Endothelial cell of umbilical vein (primary cell): ENCODE measurements around the gene ZDHHC11B. TPM values are rescaled to one million over a fixed set of nuclear protein-coding genes. Genes with fewer than 3 reads are reported as not detected.

Source experiments
- BruUV-seq: library from RNA; stranded (reverse); fragments of 400-500 nt; replicated peaks from 2 replicates; lab custom pipeline; 2021; lab: Mats Ljungman, UMichigan
- CTCF ChIA-PET: fragments of 300-600, 350-600 bp; sonication (Branson Sonifier 250); formaldehyde crosslinking; loops from one replicate; lab custom pipeline; 2021; ENCODE audit warnings: antibody characterized with exemption, inconsistent platforms; lab: Charles Lee
- POLR2A ChIA-PET: fragments of 300-600, 350-600 bp; sonication (Branson Sonifier 250); formaldehyde crosslinking; loops from one replicate; lab custom pipeline; 2021; ENCODE audit warnings: antibody characterized with exemption, inconsistent platforms; lab: Charles Lee
- DNase-seq: peaks from one replicate; pipeline ENCODE4 v3.0.0-alpha.2; 2011; ENCODE audit warnings: low read depth, low spot score
- FAIRE-seq: peaks from 2 replicates; lab custom pipeline; 2011; peaks lifted over from hg19 to GRCh38; lab: Jason Lieb, UNC
- H2AFZ ChIP-seq: 2 replicates; pipeline ENCODE4 v1.6.0; 2012; ENCODE audit warnings: low read depth, low read length, control low read depth, inconsistent platforms
- H3K27ac ChIP-seq: 2 replicates; pipeline ENCODE4 v1.5.1; 2011; ENCODE audit warnings: low read depth, mild to moderate bottlenecking, control low read depth, low read length, moderate library complexity; ENCODE audit not compliant: insufficient read depth
- H3K27me3 ChIP-seq, 2 experiments: 2 replicates each; pipeline versions ENCODE4 v1.6.0 to v1.6.1; 2011; ENCODE audit warnings: low read length in 2 of 2, mixed read lengths in 1 of 2; ENCODE audit not compliant: control insufficient read depth in 2 of 2, insufficient read depth in 2 of 2
- H3K36me3 ChIP-seq, 2 experiments: 2 replicates in 1 of 2; 3 replicates in 1 of 2; pipeline ENCODE4 v1.5.1; 2011; ENCODE audit warnings: low read length in 2 of 2, mild to moderate bottlenecking in 1 of 2, moderate library complexity in 1 of 2; ENCODE audit not compliant: control insufficient read depth in 2 of 2, insufficient read depth in 2 of 2; ENCODE audit errors: extremely low read depth in 1 of 2
- H3K4me1 ChIP-seq: 3 replicates; pipeline ENCODE4 v1.5.1; 2011; ENCODE audit warnings: mild to moderate bottlenecking, low read length; ENCODE audit not compliant: control insufficient read depth, insufficient read depth; ENCODE audit errors: extremely low read depth
- H3K4me2 ChIP-seq: 2 replicates; pipeline ENCODE4 v1.6.1; 2011; ENCODE audit warnings: low read length, control low read depth, mixed read lengths; ENCODE audit not compliant: insufficient read depth
- H3K4me3 ChIP-seq, 3 experiments: fragments of 200-600 bp in 1 of 3; sonication (generic), shearing (Covaris generic) in 1 of 3; replicated peaks in 1 of 3; 2 replicates each; pipeline ENCODE4 v1.5.1; 2011 to 2016; ENCODE audit warnings: control low read depth in 3 of 3, low read length in 3 of 3, mild to moderate bottlenecking in 2 of 3, inconsistent platforms in 1 of 3, low read depth in 1 of 3, moderate library complexity in 1 of 3; ENCODE audit not compliant: insufficient read depth in 1 of 3
- H3K79me2 ChIP-seq: 2 replicates; pipeline ENCODE4 v1.6.0; 2012; ENCODE audit warnings: low read length, inconsistent platforms; ENCODE audit not compliant: control insufficient read depth, insufficient read depth
- H3K9ac ChIP-seq: replicated peaks from 2 replicates; pipeline ENCODE3; 2011; ENCODE audit warnings: low read length, control low read depth; ENCODE audit not compliant: insufficient read depth; ENCODE audit errors: extremely low read depth
- H3K9me1 ChIP-seq: replicated peaks from 3 replicates; pipeline ENCODE4 v1.6.0; 2011; ENCODE audit warnings: mild to moderate bottlenecking, low read length; ENCODE audit not compliant: control insufficient read depth, insufficient read depth; ENCODE audit errors: extremely low read depth
- H3K9me3 ChIP-seq: replicated peaks from 2 replicates; pipeline ENCODE4 v1.5.1; 2012; ENCODE audit warnings: low read length, inconsistent platforms; ENCODE audit not compliant: control insufficient read depth, insufficient read depth
- H4K20me1 ChIP-seq: replicated peaks from 2 replicates; pipeline ENCODE3; 2011; ENCODE audit warnings: mild to moderate bottlenecking, low read length; ENCODE audit not compliant: control insufficient read depth, insufficient read depth; ENCODE audit errors: extremely low read depth
- CTCF ChIP-seq, 2 donors: IDR thresholded peaks; 1 replicate in 1 of 2; 2 replicates in 1 of 2; pipeline ENCODE4 v1.5.1; 2011; ENCODE audit warnings: low read length in 2 of 2, mild to moderate bottlenecking in 2 of 2, moderate library complexity in 2 of 2, control low read depth in 1 of 2, inconsistent platforms in 1 of 2, low read depth in 1 of 2; ENCODE audit not compliant: insufficient read depth in 1 of 2; ENCODE audit errors: extremely low read depth in 1 of 2
- EZH2 ChIP-seq: IDR thresholded peaks from 2 replicates; pipeline ENCODE4 v1.6.1; 2012; ENCODE audit warnings: borderline replicate concordance, low read depth, mild to moderate bottlenecking, moderate library complexity, low read length, inconsistent platforms; ENCODE audit not compliant: severe bottlenecking
- FOS ChIP-seq: IDR thresholded peaks from 2 replicates; pipeline ENCODE4 v1.6.1; 2011; ENCODE audit warnings: mild to moderate bottlenecking, low read length, moderate library complexity, borderline replicate concordance; ENCODE audit not compliant: insufficient read depth
- GATA2 ChIP-seq: IDR thresholded peaks from 2 replicates; pipeline ENCODE4 v1.7.0; 2011; ENCODE audit warnings: low read depth, mild to moderate bottlenecking, moderate library complexity, mixed read lengths, low read length; ENCODE audit not compliant: insufficient read length, insufficient read depth
- JUN ChIP-seq: IDR thresholded peaks from 2 replicates; pipeline ENCODE4 v1.6.1; 2011; ENCODE audit warnings: borderline replicate concordance, low read depth; ENCODE audit not compliant: insufficient read length, insufficient read depth
- MAX ChIP-seq: IDR thresholded peaks from 2 replicates; pipeline ENCODE4 v1.6.1; 2011; ENCODE audit not compliant: insufficient read depth, insufficient read length
- MYC ChIP-seq: IDR thresholded peaks from one replicate; pipeline ENCODE4 v1.6.1; 2011; ENCODE audit warnings: mild to moderate bottlenecking, low read depth, low read length
- POLR2A ChIP-seq: IDR thresholded peaks from 2 replicates; pipeline ENCODE4 v1.6.1; 2012; ENCODE audit warnings: low read depth, mild to moderate bottlenecking, control low read depth, low read length
- POLR2AphosphoS5 ChIP-seq: IDR thresholded peaks from 2 replicates; pipeline ENCODE4 v1.6.1; 2012; ENCODE audit warnings: low read depth, mild to moderate bottlenecking, control low read depth, low read length, moderate library complexity; ENCODE audit not compliant: insufficient read depth
- dilution Hi-C: fragments of 300-500 bp; cut with MboI; formaldehyde crosslinking; loops from one replicate; pipeline ENCODE4 v1.15.0; 2019; ENCODE audit warnings: low sequenced_read_pairs; ENCODE audit not compliant: extremely low pct_ligation_motif_present
- intact Hi-C: fragments of 100-400 bp; cut with micrococcal nuclease; formaldehyde crosslinking; loops from one replicate; pipeline ENCODE4 v1.10.0; 2022
- polyA plus RNA-seq, 4 experiments: library from polyadenylated mRNA; depleted of rRNA in 3 of 4; stranded (reverse) in 3 of 4; unstranded in 1 of 4; fragments of >200 nt; gene quantifications; 2 replicates each; pipeline versions ENCODE4 v1.2.1 to v1.2.3, GENCODE V29; 2011 to 2012; ENCODE audit warnings: missing spikeins in 1 of 4
- total RNA-seq: library from RNA; stranded (reverse); gene quantifications from 2 replicates; pipeline ENCODE4 v1.2.3, GENCODE V29; 2021

ZDHHC11B gene
- total and polyA plus RNA-seq, 2 donors (not counting 3 experiments of a cell fraction or from before 2014, with no cell fraction given) = not detected

GRCh38 chr5:816176-816575 is 31.6 kb upstream of the ZDHHC11B start:
- Histone ChIP-seq H4K20me1 (no peaks in the 10 kb centered on the region), H3K9ac (no peak overlapping the region), H3K36me3 (no peaks in the 10 kb centered on the region), H3K4me3 (no peak overlapping the region), H3K79me2 (no peaks in the 10 kb centered on the region), H3K9me1 (no peaks in the 10 kb centered on the region), H2AFZ (no peak overlapping the region), H3K9me3 (no peaks in the 10 kb centered on the region), H3K27ac (no peak overlapping the region), H3K4me1 (no peaks in the 10 kb centered on the region), H3K4me2 (no peak overlapping the region), H3K27me3 (no peaks in the 10 kb centered on the region)
- dilution Hi-C loops (no loop called here), intact Hi-C loops (no loop called here)
- DNase-seq (no peak), FAIRE-seq (no peak)
- ChIA-PET CTCF (no interaction called here), POLR2A (no interaction called here)
- TF ChIP-seq FOS (no peak), MYC (no peak), JUN (no peak), GATA2 (no peak), CTCF (IDR thresholded peaks at IDR 0.05; ENCODE audit: extremely low read depth in 1 of 2, insufficient read depth in 1 of 2, low read depth in 1 of 2, low read length in 2 of 2) (no peak)
- no TSS peak for BruUV-seq

- H3K27ac ChIP-seq = no peak overlapping the region
Observed at GRCh38 chr5:815449-815848, 30.9 kb upstream of the ZDHHC11B start.

More at GRCh38 chr5:815449-815848, 30.9 kb upstream of the ZDHHC11B start:
- Histone ChIP-seq H3K27me3 (no peaks in the 10 kb centered on the region), H3K9me1 (no peaks in the 10 kb centered on the region), H3K4me1 (no peaks in the 10 kb centered on the region), H3K36me3 (no peaks in the 10 kb centered on the region), H2AFZ (no peak overlapping the region), H3K79me2 (no peaks in the 10 kb centered on the region), H3K9ac (no peak overlapping the region), H4K20me1 (no peaks in the 10 kb centered on the region), H3K9me3 (no peaks in the 10 kb centered on the region), H3K4me3 (no peak overlapping the region), H3K4me2 (no peak overlapping the region)
- POLR2A ChIA-PET = no interaction called here
- no TSS peak for BruUV-seq
- CTCF ChIA-PET = no interaction called here
- intact Hi-C loops (no loop called here), dilution Hi-C loops (no loop called here)
- TF ChIP-seq POLR2AphosphoS5 (no peak), POLR2A (no peak), GATA2 (no peak), EZH2 (no peak), JUN (no peak), CTCF (IDR thresholded peaks at IDR 0.05; ENCODE audit: extremely low read depth in 1 of 2, insufficient read depth in 1 of 2, low read depth in 1 of 2, low read length in 2 of 2) (no peak), MAX (no peak), FOS (no peak), MYC (no peak)
- FAIRE-seq (no peak), DNase-seq (no peak)
